HCT116 (cell line): ENCODE results near the gene MRPL20. TPM values are rescaled to one million over a fixed set of nuclear protein-coding genes. Genes with fewer than 3 reads are reported as not detected.
"Not testable (repeated sequence)": the region's sequence is repeated elsewhere in the genome, so short reads cannot be mapped to it uniquely, and the experiment has no call there.

Source experiments
- ATAC-seq: fragments of 200-7000 bp; cut with Tn5 transposase; 2 replicates; pipeline ENCODE4 v1.9.1; 2020; ENCODE audit warnings: mild to moderate bottlenecking, moderate library complexity
- BruUV-seq: library from RNA; stranded (reverse); fragments of 400-500 nt; replicated peaks from 2 replicates; lab custom pipeline; 2021; lab: Mats Ljungman, UMichigan
- CTCF ChIA-PET: fragments of 300-600 bp; sonication (Branson Sonifier 250); formaldehyde crosslinking; loops from one replicate; lab custom pipeline; 2021; ENCODE audit warnings: antibody characterized with exemption; lab: Charles Lee
- POLR2A ChIA-PET: fragments of 300-600, 350-600 bp; sonication (Branson Sonifier 250); formaldehyde crosslinking; loops from one replicate; lab custom pipeline; 2021; ENCODE audit warnings: antibody characterized with exemption; lab: Charles Lee
- RAD21 ChIA-PET, 2 experiments: fragments of 300-600 bp; sonication (Branson Sonifier 250); formaldehyde crosslinking; loops; one replicate each; lab custom pipeline; 2023; ENCODE audit warnings: low total read pairs in 2 of 2; ENCODE audit not compliant: uncharacterized antibody in 2 of 2, unreplicated experiment in 2 of 2, low non-redundant PET in 1 of 2; lab: Charles Lee
- DNase-seq: peaks from one replicate; pipeline ENCODE4 v3.0.0-alpha.2; 2010; ENCODE audit warnings: low read depth, low spot score
- H2AFZ ChIP-seq: fragments of 200-600 bp; shearing (Covaris generic), sonication (generic); 2 replicates; pipeline ENCODE4 v1.6.1; 2017; ENCODE audit warnings: low read depth, mixed run types, mixed read lengths, antibody characterized with exemption, low read length; ENCODE audit not compliant: poor library complexity, severe bottlenecking
- H3K27ac ChIP-seq: 2 replicates; pipeline ENCODE4 v1.5.1; 2012; ENCODE audit warnings: low read depth, low read length
- H3K27me3 ChIP-seq: fragments of 200-600 bp; sonication (generic); 2 replicates; pipeline ENCODE4 v1.6.1; 2016; ENCODE audit warnings: mixed run types, low read length, mixed read lengths; ENCODE audit not compliant: insufficient read depth
- H3K36me3 ChIP-seq, 2 experiments: fragments of 200-500 bp in 1 of 2; fragments of 200-600 bp in 1 of 2; sonication (Bioruptor generic) in 1 of 2; sonication (generic) in 1 of 2; 2 replicates each; pipeline versions ENCODE4 v1.5.1 to v1.6.1; 2014 to 2016; ENCODE audit warnings: low read length in 2 of 2, inconsistent platforms in 1 of 2, mixed read lengths in 1 of 2, mixed run types in 1 of 2; ENCODE audit not compliant: insufficient read depth in 2 of 2, control insufficient read depth in 1 of 2
- H3K4me1 ChIP-seq, 2 experiments: fragments of 200-600 bp in 1 of 2; sonication (generic) in 1 of 2; 2 replicates each; pipeline versions ENCODE4 v1.5.1 to v1.6.1; 2012 to 2017; ENCODE audit warnings: low read length in 2 of 2, inconsistent platforms in 1 of 2, mild to moderate bottlenecking in 1 of 2, mixed read lengths in 1 of 2, mixed run types in 1 of 2, moderate library complexity in 1 of 2; ENCODE audit not compliant: insufficient read depth in 2 of 2, control insufficient read depth in 1 of 2
- H3K4me2 ChIP-seq: fragments of 200-600 bp; sonication (generic); 2 replicates; pipeline ENCODE4 v1.6.1; 2017; ENCODE audit warnings: mixed run types, low read length, mixed read lengths
- H3K4me3 ChIP-seq, 2 experiments: fragments of 200-600 bp in 1 of 2; sonication (generic) in 1 of 2; replicated peaks in 1 of 2; 2 replicates each; pipeline ENCODE4 v1.5.1; 2011 to 2016; ENCODE audit warnings: low read length in 2 of 2, control low read depth in 1 of 2, low read depth in 1 of 2, mild to moderate bottlenecking in 1 of 2, mixed read lengths in 1 of 2, mixed run types in 1 of 2
- H3K79me2 ChIP-seq: fragments of 200-600 bp; sonication (generic); 2 replicates; pipeline ENCODE4 v1.6.1; 2017; ENCODE audit warnings: mild to moderate bottlenecking, mixed run types, low read length, moderate library complexity, mixed read lengths; ENCODE audit not compliant: insufficient read depth
- H3K9ac ChIP-seq: fragments of 200-600 bp; sonication (generic); 2 replicates; pipeline ENCODE4 v1.6.1; 2016; ENCODE audit warnings: low read length, mixed read lengths
- H3K9me2 ChIP-seq: fragments of 200-600 bp; sonication (generic), shearing (Covaris generic); 2 replicates; pipeline ENCODE4 v1.6.1; 2017; ENCODE audit warnings: mixed run types, mild to moderate bottlenecking, moderate library complexity; ENCODE audit not compliant: insufficient read depth
- H3K9me3 ChIP-seq, 2 experiments: fragments of 200-500 bp in 1 of 2; fragments of 200-600 bp in 1 of 2; sonication (Bioruptor generic) in 1 of 2; sonication (generic) in 1 of 2; 2 replicates each; pipeline ENCODE4 v1.6.1; 2014 to 2017; ENCODE audit warnings: low read length in 2 of 2, mixed read lengths in 2 of 2, inconsistent platforms in 1 of 2, low read depth in 1 of 2, mild to moderate bottlenecking in 1 of 2, mixed run types in 1 of 2, moderate library complexity in 1 of 2; ENCODE audit not compliant: control insufficient read depth in 1 of 2, insufficient read depth in 1 of 2
- H4K20me1 ChIP-seq: fragments of 200-600 bp; sonication (generic), shearing (Covaris generic); 2 replicates; pipeline ENCODE4 v1.6.1; 2017; ENCODE audit warnings: mixed run types, mild to moderate bottlenecking, moderate library complexity; ENCODE audit not compliant: insufficient read depth
- EGR1 ChIP-seq: IDR thresholded peaks from 2 replicates; pipeline ENCODE4 v1.6.1; 2012; ENCODE audit warnings: low read depth
- ELF1 ChIP-seq: IDR thresholded peaks from 2 replicates; pipeline ENCODE4 v1.6.1; 2012; ENCODE audit warnings: low read depth, borderline replicate concordance
- EZH2phosphoT487 ChIP-seq: fragments of 200-600 bp; IDR thresholded peaks from 2 replicates; pipeline ENCODE4 v1.6.1; 2018; ENCODE audit warnings: antibody characterized with exemption, borderline replicate concordance
- POLR2A ChIP-seq: IDR thresholded peaks from 2 replicates; pipeline ENCODE4 v1.7.0; 2011; ENCODE audit warnings: borderline replicate concordance; ENCODE audit not compliant: insufficient read depth, insufficient read length; ENCODE audit errors: extremely low read depth
- POLR2AphosphoS5 ChIP-seq: IDR thresholded peaks from 2 replicates; pipeline ENCODE4 v1.6.1; 2011; ENCODE audit warnings: mild to moderate bottlenecking, low read depth, low read length, moderate library complexity
- TCF7L2 ChIP-seq: IDR thresholded peaks from 2 replicates; pipeline ENCODE4 v1.7.0; 2011; ENCODE audit warnings: borderline replicate concordance, inconsistent platforms; ENCODE audit not compliant: insufficient read depth, insufficient read length; ENCODE audit errors: extremely low read depth
- ZNF274 ChIP-seq: fragments of 200-500 bp; sonication (Bioruptor generic); IDR thresholded peaks from 2 replicates; pipeline ENCODE4 v1.6.1; 2014; ENCODE audit warnings: mild to moderate bottlenecking, low read depth, low read length, inconsistent platforms
- intact Hi-C: fragments of 100-400 bp; cut with micrococcal nuclease; formaldehyde crosslinking; loops from 2 replicates; pipeline ENCODE4 v1.10.0; 2022
- total RNA-seq: library from RNA; stranded (reverse); gene quantifications from one replicate; pipeline ENCODE4 v1.2.1, GENCODE V29; 2021; ENCODE audit not compliant: unreplicated experiment
- TF ChIP-seq, protein P1 (sequence below): IDR thresholded peaks from 2 replicates; pipeline ENCODE4 v1.6.1; 2011; ENCODE audit warnings: mild to moderate bottlenecking, low read length, moderate library complexity; ENCODE audit not compliant: insufficient replicate concordance; ENCODE audit errors: extremely low read depth

The MRPL20 gene
- total RNA-seq, 1 experiment from 2014 or later, result 131 TPM

DNA sequence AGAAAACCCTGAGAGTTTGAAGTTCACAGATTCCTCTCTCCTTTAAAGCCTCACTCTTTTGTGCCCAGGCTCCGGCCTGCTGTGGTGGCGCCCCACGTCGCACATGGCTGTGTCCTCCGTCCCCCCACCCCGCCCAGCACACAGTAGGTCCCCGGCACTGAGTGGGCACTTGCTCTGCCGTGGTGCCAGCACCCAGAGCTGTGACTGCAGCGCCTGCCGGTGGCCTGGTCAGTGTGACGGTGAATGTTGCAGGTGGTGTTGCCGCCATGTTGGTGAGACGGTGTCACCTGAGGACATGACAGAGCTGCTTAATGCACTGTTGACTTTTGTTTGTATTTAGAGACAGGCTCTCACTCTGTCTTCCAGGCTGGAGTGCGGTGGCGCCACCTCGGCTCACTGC is 45.8 kb upstream of the MRPL20 start:
- ChIA-PET RAD21 (no interaction called here), POLR2A (no interaction called here), CTCF (no interaction called here)
- Histone ChIP-seq H3K4me3 (no peak overlapping the region), H4K20me1 (no peaks in the 10 kb centered on the region), H2AFZ (no peak overlapping the region), H3K36me3 (no peaks in the 10 kb centered on the region), H3K9me2 (no peaks in the 10 kb centered on the region), H3K4me2 (no peak overlapping the region), H3K9ac (no peak overlapping the region), H3K27ac (no peak overlapping the region), H3K9me3 (no peaks in the 10 kb centered on the region), H3K4me1 (no peaks in the 10 kb centered on the region), H3K79me2 (no peaks in the 10 kb centered on the region), H3K27me3 (no peaks in the 10 kb centered on the region)
- DNase-seq (no peak), ATAC-seq (no peak)
- TF ChIP-seq ELF1 (no peak), ZNF274 (no peak), EZH2phosphoT487 (no peak), POLR2A (no peak), TCF7L2 (no peak), POLR2AphosphoS5 (no peak), EGR1 (no peak)
- TF ChIP-seq, protein P1, sequence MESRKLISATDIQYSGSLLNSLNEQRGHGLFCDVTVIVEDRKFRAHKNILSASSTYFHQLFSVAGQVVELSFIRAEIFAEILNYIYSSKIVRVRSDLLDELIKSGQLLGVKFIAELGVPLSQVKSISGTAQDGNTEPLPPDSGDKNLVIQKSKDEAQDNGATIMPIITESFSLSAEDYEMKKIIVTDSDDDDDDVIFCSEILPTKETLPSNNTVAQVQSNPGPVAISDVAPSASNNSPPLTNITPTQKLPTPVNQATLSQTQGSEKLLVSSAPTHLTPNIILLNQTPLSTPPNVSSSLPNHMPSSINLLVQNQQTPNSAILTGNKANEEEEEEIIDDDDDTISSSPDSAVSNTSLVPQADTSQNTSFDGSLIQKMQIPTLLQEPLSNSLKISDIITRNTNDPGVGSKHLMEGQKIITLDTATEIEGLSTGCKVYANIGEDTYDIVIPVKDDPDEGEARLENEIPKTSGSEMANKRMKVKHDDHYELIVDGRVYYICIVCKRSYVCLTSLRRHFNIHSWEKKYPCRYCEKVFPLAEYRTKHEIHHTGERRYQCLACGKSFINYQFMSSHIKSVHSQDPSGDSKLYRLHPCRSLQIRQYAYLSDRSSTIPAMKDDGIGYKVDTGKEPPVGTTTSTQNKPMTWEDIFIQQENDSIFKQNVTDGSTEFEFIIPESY, result no peak
- intact Hi-C loops, result no loop called here
- no TSS peak for BruUV-seq

DNA sequence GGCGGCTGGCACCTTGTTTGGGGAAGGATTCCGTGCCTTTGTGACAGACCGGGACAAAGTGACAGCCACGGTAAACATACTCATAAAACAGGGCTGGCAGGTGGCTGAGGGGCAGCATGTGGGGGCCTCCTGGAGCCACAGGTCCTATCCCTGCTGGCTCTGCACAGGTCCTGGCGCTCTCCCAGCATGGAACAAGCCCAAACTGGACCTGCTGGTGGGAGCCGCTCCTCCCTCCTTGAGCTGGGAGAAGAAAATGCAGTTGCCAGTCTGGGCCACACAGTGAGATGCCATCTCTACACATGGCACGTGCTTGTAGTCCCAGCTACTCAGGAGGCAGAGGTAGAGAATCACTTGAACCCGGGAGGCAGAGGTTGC is 45.3 kb upstream of the MRPL20 start:
- H3K9ac ChIP-seq, H3K27ac ChIP-seq, RAD21 ChIA-PET, DNase-seq, CTCF ChIA-PET, POLR2A ChIA-PET, H4K20me1 ChIP-seq, intact Hi-C loops, ATAC-seq, H3K9me2 ChIP-seq, H3K4me3 ChIP-seq, H3K79me2 ChIP-seq, H2AFZ ChIP-seq, H3K9me3 ChIP-seq, BruUV-seq, H3K27me3 ChIP-seq, H3K4me1 ChIP-seq, H3K36me3 ChIP-seq, H3K4me2 ChIP-seq: not testable (repeated sequence)
